Endothelial cell of umbilical vein (primary cell): Measurements from ENCODE around the gene CLCN3. TPM values are rescaled to one million over a fixed set of nuclear protein-coding genes. Genes with fewer than 3 reads are reported as not detected.

Experiments
- BruUV-seq: library from RNA; stranded (reverse); fragments of 400-500 nt; replicated peaks from 2 replicates; lab custom pipeline; 2021; lab: Mats Ljungman, UMichigan
- CTCF ChIA-PET: fragments of 300-600, 350-600 bp; sonication (Branson Sonifier 250); formaldehyde crosslinking; loops from one replicate; lab custom pipeline; 2021; ENCODE audit warnings: antibody characterized with exemption, inconsistent platforms; lab: Charles Lee
- POLR2A ChIA-PET: fragments of 300-600, 350-600 bp; sonication (Branson Sonifier 250); formaldehyde crosslinking; loops from one replicate; lab custom pipeline; 2021; ENCODE audit warnings: antibody characterized with exemption, inconsistent platforms; lab: Charles Lee
- DNase-seq: peaks from one replicate; pipeline ENCODE4 v3.0.0-alpha.2; 2011; ENCODE audit warnings: low read depth, low spot score
- FAIRE-seq: peaks from 2 replicates; lab custom pipeline; 2011; peaks lifted over from hg19 to GRCh38; lab: Jason Lieb, UNC
- H2AFZ ChIP-seq: 2 replicates; pipeline ENCODE4 v1.6.0; 2012; ENCODE audit warnings: low read depth, low read length, control low read depth, inconsistent platforms
- H3K27ac ChIP-seq: 2 replicates; pipeline ENCODE4 v1.5.1; 2011; ENCODE audit warnings: low read depth, mild to moderate bottlenecking, control low read depth, low read length, moderate library complexity; ENCODE audit not compliant: insufficient read depth
- H3K27me3 ChIP-seq, 2 experiments: 2 replicates each; pipeline versions ENCODE4 v1.6.0 to v1.6.1; 2011; ENCODE audit warnings: low read length in 2 of 2, mixed read lengths in 1 of 2; ENCODE audit not compliant: control insufficient read depth in 2 of 2, insufficient read depth in 2 of 2
- H3K36me3 ChIP-seq, 2 experiments: 2 replicates in 1 of 2; 3 replicates in 1 of 2; pipeline ENCODE4 v1.5.1; 2011; ENCODE audit warnings: low read length in 2 of 2, mild to moderate bottlenecking in 1 of 2, moderate library complexity in 1 of 2; ENCODE audit not compliant: control insufficient read depth in 2 of 2, insufficient read depth in 2 of 2; ENCODE audit errors: extremely low read depth in 1 of 2
- H3K4me1 ChIP-seq: 3 replicates; pipeline ENCODE4 v1.5.1; 2011; ENCODE audit warnings: mild to moderate bottlenecking, low read length; ENCODE audit not compliant: control insufficient read depth, insufficient read depth; ENCODE audit errors: extremely low read depth
- H3K4me2 ChIP-seq: 2 replicates; pipeline ENCODE4 v1.6.1; 2011; ENCODE audit warnings: low read length, control low read depth, mixed read lengths; ENCODE audit not compliant: insufficient read depth
- H3K4me3 ChIP-seq, 3 experiments: fragments of 200-600 bp in 1 of 3; sonication (generic), shearing (Covaris generic) in 1 of 3; replicated peaks in 1 of 3; 2 replicates each; pipeline ENCODE4 v1.5.1; 2011 to 2016; ENCODE audit warnings: control low read depth in 3 of 3, low read length in 3 of 3, mild to moderate bottlenecking in 2 of 3, inconsistent platforms in 1 of 3, low read depth in 1 of 3, moderate library complexity in 1 of 3; ENCODE audit not compliant: insufficient read depth in 1 of 3
- H3K79me2 ChIP-seq: 2 replicates; pipeline ENCODE4 v1.6.0; 2012; ENCODE audit warnings: low read length, inconsistent platforms; ENCODE audit not compliant: control insufficient read depth, insufficient read depth
- H3K9ac ChIP-seq: replicated peaks from 2 replicates; pipeline ENCODE3; 2011; ENCODE audit warnings: low read length, control low read depth; ENCODE audit not compliant: insufficient read depth; ENCODE audit errors: extremely low read depth
- H3K9me1 ChIP-seq: replicated peaks from 3 replicates; pipeline ENCODE4 v1.6.0; 2011; ENCODE audit warnings: mild to moderate bottlenecking, low read length; ENCODE audit not compliant: control insufficient read depth, insufficient read depth; ENCODE audit errors: extremely low read depth
- H3K9me3 ChIP-seq: replicated peaks from 2 replicates; pipeline ENCODE4 v1.5.1; 2012; ENCODE audit warnings: low read length, inconsistent platforms; ENCODE audit not compliant: control insufficient read depth, insufficient read depth
- H4K20me1 ChIP-seq: replicated peaks from 2 replicates; pipeline ENCODE3; 2011; ENCODE audit warnings: mild to moderate bottlenecking, low read length; ENCODE audit not compliant: control insufficient read depth, insufficient read depth; ENCODE audit errors: extremely low read depth
- CTCF ChIP-seq, 2 donors: IDR thresholded peaks; 1 replicate in 1 of 2; 2 replicates in 1 of 2; pipeline ENCODE4 v1.5.1; 2011; ENCODE audit warnings: low read length in 2 of 2, mild to moderate bottlenecking in 2 of 2, moderate library complexity in 2 of 2, control low read depth in 1 of 2, inconsistent platforms in 1 of 2, low read depth in 1 of 2; ENCODE audit not compliant: insufficient read depth in 1 of 2; ENCODE audit errors: extremely low read depth in 1 of 2
- EZH2 ChIP-seq: IDR thresholded peaks from 2 replicates; pipeline ENCODE4 v1.6.1; 2012; ENCODE audit warnings: borderline replicate concordance, low read depth, mild to moderate bottlenecking, moderate library complexity, low read length, inconsistent platforms; ENCODE audit not compliant: severe bottlenecking
- FOS ChIP-seq: IDR thresholded peaks from 2 replicates; pipeline ENCODE4 v1.6.1; 2011; ENCODE audit warnings: mild to moderate bottlenecking, low read length, moderate library complexity, borderline replicate concordance; ENCODE audit not compliant: insufficient read depth
- GATA2 ChIP-seq: IDR thresholded peaks from 2 replicates; pipeline ENCODE4 v1.7.0; 2011; ENCODE audit warnings: low read depth, mild to moderate bottlenecking, moderate library complexity, mixed read lengths, low read length; ENCODE audit not compliant: insufficient read length, insufficient read depth
- JUN ChIP-seq: IDR thresholded peaks from 2 replicates; pipeline ENCODE4 v1.6.1; 2011; ENCODE audit warnings: borderline replicate concordance, low read depth; ENCODE audit not compliant: insufficient read length, insufficient read depth
- MAX ChIP-seq: IDR thresholded peaks from 2 replicates; pipeline ENCODE4 v1.6.1; 2011; ENCODE audit not compliant: insufficient read depth, insufficient read length
- MYC ChIP-seq: IDR thresholded peaks from one replicate; pipeline ENCODE4 v1.6.1; 2011; ENCODE audit warnings: mild to moderate bottlenecking, low read depth, low read length
- POLR2A ChIP-seq: IDR thresholded peaks from 2 replicates; pipeline ENCODE4 v1.6.1; 2012; ENCODE audit warnings: low read depth, mild to moderate bottlenecking, control low read depth, low read length
- POLR2AphosphoS5 ChIP-seq: IDR thresholded peaks from 2 replicates; pipeline ENCODE4 v1.6.1; 2012; ENCODE audit warnings: low read depth, mild to moderate bottlenecking, control low read depth, low read length, moderate library complexity; ENCODE audit not compliant: insufficient read depth
- dilution Hi-C: fragments of 300-500 bp; cut with MboI; formaldehyde crosslinking; loops from one replicate; pipeline ENCODE4 v1.15.0; 2019; ENCODE audit warnings: low sequenced_read_pairs; ENCODE audit not compliant: extremely low pct_ligation_motif_present
- intact Hi-C: fragments of 100-400 bp; cut with micrococcal nuclease; formaldehyde crosslinking; loops from one replicate; pipeline ENCODE4 v1.10.0; 2022
- polyA plus RNA-seq, 4 experiments: library from polyadenylated mRNA; depleted of rRNA in 3 of 4; stranded (reverse) in 3 of 4; unstranded in 1 of 4; fragments of >200 nt; gene quantifications; 2 replicates each; pipeline versions ENCODE4 v1.2.1 to v1.2.3, GENCODE V29; 2011 to 2012; ENCODE audit warnings: missing spikeins in 1 of 4
- total RNA-seq: library from RNA; stranded (reverse); gene quantifications from 2 replicates; pipeline ENCODE4 v1.2.3, GENCODE V29; 2021

The CLCN3 gene
- total and polyA plus RNA-seq, 2 donors (not counting 3 experiments of a cell fraction or from before 2014, with no cell fraction given), result 16.5 to 51.4 TPM

- peak; percentile 50 for FAIRE-seq
- POLR2A ChIA-PET, result no interaction called here
- no peak overlapping the region for H3K27ac ChIP-seq
Measured at GRCh38 chr4:169604131-169604900, 16.1 kb upstream of the CLCN3 start.

More at GRCh38 chr4:169604131-169604900, 16.1 kb upstream of the CLCN3 start:
- TF ChIP-seq JUN, result peak; percentile 40
- no peak for TF ChIP-seq MYC
- peak; percentile 52 for TF ChIP-seq FOS
- no peak for TF ChIP-seq GATA2
- TF ChIP-seq POLR2A, result no peak
- no peak for TF ChIP-seq POLR2AphosphoS5
- TF ChIP-seq CTCF (IDR thresholded peaks at IDR 0.05; ENCODE audit: extremely low read depth in 1 of 2, insufficient read depth in 1 of 2, low read depth in 1 of 2, low read length in 2 of 2), result no peak
- no peak for TF ChIP-seq EZH2
- no peak for TF ChIP-seq MAX
- Histone ChIP-seq H4K20me1 (no peaks in the 10 kb centered on the region), H3K9me3 (no peaks in the 10 kb centered on the region), H2AFZ (no peak overlapping the region), H3K79me2 (no peaks in the 10 kb centered on the region), H3K36me3 (no peaks in the 10 kb centered on the region), H3K27me3 (no peaks in the 10 kb centered on the region), H3K4me2 (no peak overlapping the region), H3K4me3 (no peak overlapping the region), H3K9me1 (no peaks in the 10 kb centered on the region), H3K4me1 (peaks cover 4% of the 10 kb centered on the region), H3K9ac (no peak overlapping the region)
- no TSS peak for BruUV-seq
- dilution Hi-C loops, result no loop called here
- CTCF ChIA-PET, result interaction anchor here (0.7 to 1.0 kb wide), 2 partner anchors 9 to 16 kb away, joined by 3 to 5 read pairs; partner anchors contain the start of gene NEK1
- intact Hi-C loops, result no loop called here
- DNase-seq, result peak; percentile 31
